GM23338 (cell line): ENCODE data around the gene RPS6KA1.

ENCODE experiments used
- CTCF ChIP-seq, 2 experiments: fragments of 200-600 bp in 1 of 2; sonication (generic) in 1 of 2; conservative IDR thresholded peaks; 2 replicates each; pipeline versions ENCODE4 v1.5.1 to v1.6.1; 2016 to 2017; ENCODE audit warnings: antibody characterized with exemption in 2 of 2, low read depth in 2 of 2, mild to moderate bottlenecking in 2 of 2, moderate library complexity in 1 of 2
- EZH2 ChIP-seq: fragments of 200-600 bp; sonication (generic); IDR thresholded peaks from one replicate; pipeline ENCODE4 v1.8.0; 2017; ENCODE audit warnings: antibody characterized with exemption, mild to moderate bottlenecking, low read depth; ENCODE audit not compliant: unreplicated experiment
- POLR2AphosphoS5 ChIP-seq: IDR thresholded peaks from 2 replicates; pipeline ENCODE4 v1.6.1; 2016; ENCODE audit warnings: antibody characterized with exemption, low read depth

DNA sequence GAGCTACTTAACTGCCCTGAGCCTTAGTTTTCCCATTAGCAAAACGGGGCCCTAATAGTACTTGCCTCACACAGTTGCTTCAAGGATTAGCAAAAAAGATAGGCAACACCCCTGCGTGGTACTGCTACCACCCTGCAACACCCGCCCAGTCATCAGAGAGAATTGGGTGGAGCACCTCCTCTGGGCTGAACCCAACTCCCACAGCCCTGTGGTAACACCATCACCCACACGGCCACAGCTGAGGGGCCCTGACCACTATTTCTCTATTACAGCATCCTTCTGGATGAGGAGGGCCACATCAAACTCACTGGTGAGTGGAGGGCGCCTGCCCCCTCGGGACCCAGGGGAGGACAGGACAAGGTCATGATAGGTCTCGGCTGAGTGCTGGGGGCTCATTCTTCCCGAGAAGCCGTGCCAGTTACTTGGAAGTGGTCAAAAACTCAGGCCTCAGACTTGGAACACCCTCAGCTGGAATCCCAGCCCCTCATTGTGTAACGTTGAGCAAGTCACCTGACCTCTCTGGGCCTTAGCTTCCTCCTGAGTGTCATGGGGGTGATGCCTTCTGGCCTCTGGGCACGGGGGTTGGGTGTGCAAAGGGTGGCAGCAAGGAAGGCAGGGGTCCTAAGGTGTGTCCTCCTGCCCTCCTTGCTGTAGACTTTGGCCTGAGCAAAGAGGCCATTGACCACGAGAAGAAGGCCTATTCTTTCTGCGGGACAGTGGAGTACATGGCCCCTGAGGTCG, 24.6 kb downstream of the RPS6KA1 start:
- TF ChIP-seq EZH2: no peak
- TF ChIP-seq CTCF (conservative IDR thresholded peaks at IDR 0.05; ENCODE audit: low read depth in 2 of 2): no peak
- TF ChIP-seq POLR2AphosphoS5: no peak
